Measurements from ENCODE around the gene ESPL1. TPM values are rescaled to one million over a fixed set of nuclear protein-coding genes. Genes with fewer than 3 reads are reported as not detected.

ESPL1 gene
- total RNA-seq (2016; rRNA removed; fragmentation: Illumina TruSeq; extraction: Trizol): 11.5 and 11.6 TPM in 2 replicates
- 2.5 and 2.8 TPM in 2 replicates for total RNA-seq (2016; cell fraction: cytosol; rRNA removed; fragmentation: Illumina TruSeq; extraction: Trizol; ENCODE audit: low read depth)
- total RNA-seq (2016; cell fraction: insoluble cytoplasmic fraction; rRNA removed; fragmentation: Illumina TruSeq; extraction: Trizol): 11.5 and 12.0 TPM in 2 replicates
- 3.1 and 4.2 TPM in 2 replicates for total RNA-seq (2016; cell fraction: membrane; rRNA removed; fragmentation: Illumina TruSeq; extraction: Trizol)
- total RNA-seq (2016; cell fraction: nucleus; rRNA removed; fragmentation: Illumina TruSeq; extraction: Trizol): 16.7 and 24.8 TPM in 2 replicates
- polyA plus RNA-seq (2011; rRNA removed): 5.3 and 5.8 TPM in 2 replicates
- 1.9 and 3.3 TPM in 2 replicates for polyA plus RNA-seq (2011; cell fraction: cytosol; rRNA removed)
- polyA plus RNA-seq (2011; cell fraction: nucleus; rRNA removed): 22.2 and 36.2 TPM in 2 replicates
- 2.4 and 4.2 TPM in 2 replicates for polyA plus RNA-seq (2012)
- polyA plus RNA-seq (2016; cell fraction: cytosol; fragmentation: Illumina TruSeq; extraction: Trizol; ENCODE audit: low read depth): 0.60 and 0.89 TPM in 2 replicates
- polyA plus RNA-seq (2016; cell fraction: insoluble cytoplasmic fraction; fragmentation: Illumina TruSeq; extraction: Trizol; ENCODE audit: low read depth): 5.1 and 8.7 TPM in 2 replicates
- polyA plus RNA-seq (2016; cell fraction: membrane; fragmentation: Illumina TruSeq; extraction: Trizol; ENCODE audit: low read depth): 1.7 and 1.8 TPM in 2 replicates
- polyA plus RNA-seq (2016; cell fraction: nucleus; fragmentation: Illumina TruSeq; extraction: Trizol; ENCODE audit: insufficient read depth, low read depth): 41.3 and 46.0 TPM in 2 replicates
- polyA minus RNA-seq (2011; rRNA and poly(A)+ RNA removed; ENCODE audit: low replicate concordance): 14.1 and 75.7 TPM in 2 replicates
- polyA minus RNA-seq (2011; cell fraction: cytosol; rRNA and poly(A)+ RNA removed): 2.5 and 3.9 TPM in 2 replicates
- 13.1 and 16.0 TPM in 2 replicates for polyA minus RNA-seq (2011; cell fraction: nucleus; rRNA and poly(A)+ RNA removed)
- percentile 48 among the genes with signal in this experiment for Bru-seq, nascent RNA
- BruChase-seq, experiment 1, labeled RNA remaining after a 6-hour chase: percentile 54 among the genes with signal in this experiment
- BruChase-seq, experiment 2, labeled RNA remaining after a 2-hour chase: percentile 57 among the genes with signal in this experiment
- long read RNA-seq, experiment 1, partial matches to known transcripts: 4 of 4 reads
- long read RNA-seq, experiment 1, other reads (novel, unspliced or antisense): 0 of 4 reads
- long read RNA-seq, experiment 2, full-length matches to known transcripts: 1 of 3 reads
- long read RNA-seq, experiment 2, partial matches to known transcripts: 2 of 3 reads
- long read RNA-seq, experiment 2, other reads (novel, unspliced or antisense): 0 of 3 reads

GRCh38 chr12:53267999-53268629 is at the start of gene ESPL1:
ESPL1 (plus strand) TSS chr12:53268299; CDS start chr12:53268767, 468 bp downstream.
- Histone ChIP-seq H3K36me3 (replicated peaks in 1 of 2; ENCODE audit: control insufficient read depth in 1 of 2, insufficient read depth in 2 of 2, low read length in 2 of 2) (peaks cover 5 to 6% of the 10 kb centered on the region in 2 experiments; a peak in 3 of 5 replicates), H3K27ac (ENCODE audit: extremely low read length, insufficient read depth, low read length) (peak within 1 kb of the TSS; percentile 32), H3K4me1 (ENCODE audit: insufficient read depth, low read length) (peaks cover 28% of the 10 kb centered on the region), H3K79me2 (ENCODE audit: insufficient read depth, low read length) (peaks cover 12% of the 10 kb centered on the region), H3K4me3 (replicated peaks in 1 of 3; ENCODE audit: insufficient read depth in 1 of 3, low read depth in 2 of 3, low read length in 3 of 3) (peak within 1 kb of the TSS; percentile 77 to 96 (median 91)), H3K9ac (ENCODE audit: insufficient read depth, low read depth, low read length) (peak within 1 kb of the TSS; percentile 66), H3K27me3 (ENCODE audit: control insufficient read depth in 1 of 2, insufficient read depth in 2 of 2, low read length in 2 of 2) (no peaks in the 10 kb centered on the region), H3K9me3 (ENCODE audit: low read length) (no peaks in the 10 kb centered on the region), H4K20me1 (ENCODE audit: insufficient read depth, low read length) (no peaks in the 10 kb centered on the region), H2AFZ (ENCODE audit: low read length) (peak within 1 kb of the TSS; percentile 55), H3K4me2 (ENCODE audit: low read depth, low read length) (peak within 1 kb of the TSS; percentile 82)
- ChIA-PET POLR2A (interaction anchor here (0.8 to 2.7 kb wide), 12 partner anchors 11 to 189 kb away, joined by 3 to 12 read pairs (median 3); partner anchors contain the start of genes AAAS, CSAD, MYG1 and PFDN5), CTCF (ENCODE audit: low intra/inter-chr PET ratio, low total read pairs) (interaction anchor here (0.9 kb wide), 1 partner anchor 55 kb away, joined by 5 read pairs; no protein-coding TSS in a partner anchor)
- FAIRE-seq (peak; percentile 8), DNase-seq (ENCODE audit: low spot score) (peak; percentile 65), ATAC-seq (peak; percentile 91)
- intact Hi-C loops (cut with micrococcal nuclease; ENCODE audit: unreplicated experiment) (loop anchor here (1.0 kb wide), 1 partner anchor 55 kb away; no protein-coding TSS in a partner anchor), in situ Hi-C loops (cut with HindIII; ENCODE audit: extremely low pct_ligation_motif_present, low pct_unique_long_range_greater_than_20kb) (loop anchor here (5.0 kb wide), 1 partner anchor 51 kb away; no protein-coding TSS in a partner anchor)
- WGBS (ENCODE audit: low lambda C conversion rate): under 1% methylated on average over 31 of the region's 58 CpGs
- no TSS peak for BruUV-seq (replicated peaks)
- TF ChIP-seq CBFB (CRISPR knock-in tag; IDR thresholded peaks at IDR 0.05): peak; percentile 63; the same call in 1 of the 2 replicates
- no peak for TF ChIP-seq RCOR2 (CRISPR knock-in tag; IDR thresholded peaks at IDR 0.05)
- TF ChIP-seq ZSCAN12 (CRISPR knock-in tag; IDR thresholded peaks at IDR 0.05): no peak
- TF ChIP-seq TEAD3 (CRISPR knock-in tag; optimal IDR thresholded peaks at IDR 0.05; ENCODE audit: borderline replicate concordance): peak; percentile 38
- TF ChIP-seq SAFB2 (CRISPR knock-in tag; IDR thresholded peaks at IDR 0.05; ENCODE audit: borderline replicate concordance, low read depth): no peak
- no peak for TF ChIP-seq ZNF337 (CRISPR knock-in tag; IDR thresholded peaks at IDR 0.05; ENCODE audit: borderline replicate concordance, low read depth)
- TF ChIP-seq MIER2 (CRISPR knock-in tag; IDR thresholded peaks at IDR 0.05): no peak; the same call in 1 of the 2 replicates
- no peak for TF ChIP-seq ZNF768 (CRISPR knock-in tag; IDR thresholded peaks at IDR 0.05)
- no peak for TF ChIP-seq PRMT3 (CRISPR knock-in tag; IDR thresholded peaks at IDR 0.05; ENCODE audit: borderline replicate concordance, low read depth)
- no peak for TF ChIP-seq NFAT5 (CRISPR knock-in tag; IDR thresholded peaks at IDR 0.05)
- no peak for TF ChIP-seq ZIK1 (CRISPR knock-in tag; IDR thresholded peaks at IDR 0.05; ENCODE audit: borderline replicate concordance, low read depth)
- peak; percentile 97 for TF ChIP-seq TFDP1 (CRISPR knock-in tag; IDR thresholded peaks at IDR 0.05; ENCODE audit: borderline replicate concordance)

Measured in HepG2 (cell line).